ENCODE measurements around the gene CENPE. TPM values are rescaled to one million over a fixed set of nuclear protein-coding genes. Genes with fewer than 3 reads are reported as not detected.

Gene CENPE
- total and polyA plus RNA-seq, 2 donors (not counting 3 experiments of a cell fraction or from before 2014, with no cell fraction given) = 1.7 to 50.8 TPM

- no peaks in the 10 kb centered on the region for H4K20me1 ChIP-seq (replicated peaks; ENCODE audit: control insufficient read depth, extremely low read depth, insufficient read depth, low read length)
- dilution Hi-C loops (cut with MboI; ENCODE audit: extremely low pct_ligation_motif_present, low sequenced_read_pairs) = no loop called here
- no peak overlapping the region for H3K27ac ChIP-seq (ENCODE audit: insufficient read depth, low read depth, low read length)
- no peak overlapping the region for H3K4me2 ChIP-seq (ENCODE audit: insufficient read depth, low read length)
- no peak overlapping the region for H3K4me3 ChIP-seq (replicated peaks in 1 of 3; ENCODE audit: insufficient read depth in 1 of 3, low read depth in 1 of 3, low read length in 3 of 3)
- no peak for FAIRE-seq
- ChIA-PET CTCF (interaction anchor here (2.7 kb wide), 1 partner anchor 578 kb away, joined by 19 read pairs; no protein-coding TSS in a partner anchor), POLR2A (no interaction called here)
- peaks cover 0 to 2% of the 10 kb centered on the region in 2 experiments for H3K27me3 ChIP-seq (ENCODE audit: control insufficient read depth in 2 of 2, insufficient read depth in 2 of 2, low read length in 2 of 2)
- no peak for TF ChIP-seq MAX (IDR thresholded peaks at IDR 0.05; ENCODE audit: insufficient read depth, insufficient read length)
- no peak for TF ChIP-seq CTCF (IDR thresholded peaks at IDR 0.05; ENCODE audit: extremely low read depth in 1 of 2, insufficient read depth in 1 of 2, low read depth in 1 of 2, low read length in 2 of 2)
- no peak for TF ChIP-seq GATA2 (IDR thresholded peaks at IDR 0.05; ENCODE audit: insufficient read depth, insufficient read length, low read depth, low read length)
- no peak for TF ChIP-seq EZH2 (IDR thresholded peaks at IDR 0.05; ENCODE audit: borderline replicate concordance, low read depth, low read length, severe bottlenecking)
- TF ChIP-seq MYC (IDR thresholded peaks at IDR 0.05; ENCODE audit: low read depth, low read length) = no peak
- TF ChIP-seq POLR2AphosphoS5 (IDR thresholded peaks at IDR 0.05; ENCODE audit: insufficient read depth, low read depth, low read length) = no peak
- no peak for TF ChIP-seq POLR2A (IDR thresholded peaks at IDR 0.05; ENCODE audit: low read depth, low read length)
- no peak for TF ChIP-seq JUN (IDR thresholded peaks at IDR 0.05; ENCODE audit: borderline replicate concordance, insufficient read depth, insufficient read length, low read depth)
- no peak for TF ChIP-seq FOS (IDR thresholded peaks at IDR 0.05; ENCODE audit: borderline replicate concordance, insufficient read depth, low read length)
- no peaks in the 10 kb centered on the region for H3K79me2 ChIP-seq (ENCODE audit: control insufficient read depth, insufficient read depth, low read length)
- H3K9ac ChIP-seq (replicated peaks; ENCODE audit: extremely low read depth, insufficient read depth, low read length) = no peak overlapping the region
- intact Hi-C loops (cut with micrococcal nuclease) = no loop called here
- DNase-seq (ENCODE audit: low read depth, low spot score) = no peak
- H3K9me1 ChIP-seq (replicated peaks; ENCODE audit: control insufficient read depth, extremely low read depth, insufficient read depth, low read length) = no peaks in the 10 kb centered on the region
- no peaks in the 10 kb centered on the region for H3K9me3 ChIP-seq (replicated peaks; ENCODE audit: control insufficient read depth, insufficient read depth, low read length)
- H2AFZ ChIP-seq (ENCODE audit: low read depth, low read length) = no peak overlapping the region
- H3K36me3 ChIP-seq (ENCODE audit: control insufficient read depth in 2 of 2, extremely low read depth in 1 of 2, insufficient read depth in 2 of 2, low read length in 2 of 2) = no peaks in the 10 kb centered on the region
- BruUV-seq (replicated peaks) = no TSS peak
- no peaks in the 10 kb centered on the region for H3K4me1 ChIP-seq (ENCODE audit: control insufficient read depth, extremely low read depth, insufficient read depth, low read length)
Measured at GRCh38 chr4:103207673-103208072, 9.5 kb upstream of the CENPE start.

Data from endothelial cell of umbilical vein (primary cell).